ENCODE measurements around the gene ZNF697. TPM values are rescaled to one million over a fixed set of nuclear protein-coding genes. Genes with fewer than 3 reads are reported as not detected.
"Not testable (repeated sequence)": the region's sequence is repeated elsewhere in the genome, so short reads cannot be mapped to it uniquely, and the experiment has no call there.

ZNF697 gene
- total and polyA plus RNA-seq, 3 donors from 2014 or later: 9.1 to 22.5 (median 14.8) TPM

DNA sequence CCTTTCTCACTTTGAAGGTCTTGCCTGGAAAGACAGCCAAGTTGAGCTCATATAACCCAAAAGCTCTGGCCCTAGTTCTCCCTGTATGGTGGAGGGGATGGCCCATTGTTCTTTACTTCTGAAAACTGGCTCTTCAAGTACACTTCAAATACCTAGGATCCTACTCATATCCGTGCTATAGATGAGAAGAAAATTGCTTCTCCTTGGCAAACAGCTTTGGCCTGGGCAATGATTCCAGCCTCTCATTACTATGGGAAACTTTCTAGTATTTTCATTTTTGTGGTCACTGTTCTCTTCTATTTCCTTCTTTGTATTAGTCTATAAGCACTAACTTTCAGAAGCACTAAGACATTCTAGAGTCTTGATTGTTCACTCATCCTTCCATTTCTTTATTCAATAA, 53.7 kb downstream of the ZNF697 start:
- H3K4me1 ChIP-seq: peaks cover 5% of the 10 kb centered on the region
- H3K9me3 ChIP-seq: no peaks in the 10 kb centered on the region
- no peaks in the 10 kb centered on the region for H3K27me3 ChIP-seq
- WGBS, 2 donors: 55 to 81% methylated on average over 1 of the region's 1 CpG
- DNase-seq: no peak
- H3K27ac ChIP-seq: no peak overlapping the region
- TF ChIP-seq POLR2A (IDR thresholded peaks at IDR 0.05): no peak
- TF ChIP-seq, protein P1, sequence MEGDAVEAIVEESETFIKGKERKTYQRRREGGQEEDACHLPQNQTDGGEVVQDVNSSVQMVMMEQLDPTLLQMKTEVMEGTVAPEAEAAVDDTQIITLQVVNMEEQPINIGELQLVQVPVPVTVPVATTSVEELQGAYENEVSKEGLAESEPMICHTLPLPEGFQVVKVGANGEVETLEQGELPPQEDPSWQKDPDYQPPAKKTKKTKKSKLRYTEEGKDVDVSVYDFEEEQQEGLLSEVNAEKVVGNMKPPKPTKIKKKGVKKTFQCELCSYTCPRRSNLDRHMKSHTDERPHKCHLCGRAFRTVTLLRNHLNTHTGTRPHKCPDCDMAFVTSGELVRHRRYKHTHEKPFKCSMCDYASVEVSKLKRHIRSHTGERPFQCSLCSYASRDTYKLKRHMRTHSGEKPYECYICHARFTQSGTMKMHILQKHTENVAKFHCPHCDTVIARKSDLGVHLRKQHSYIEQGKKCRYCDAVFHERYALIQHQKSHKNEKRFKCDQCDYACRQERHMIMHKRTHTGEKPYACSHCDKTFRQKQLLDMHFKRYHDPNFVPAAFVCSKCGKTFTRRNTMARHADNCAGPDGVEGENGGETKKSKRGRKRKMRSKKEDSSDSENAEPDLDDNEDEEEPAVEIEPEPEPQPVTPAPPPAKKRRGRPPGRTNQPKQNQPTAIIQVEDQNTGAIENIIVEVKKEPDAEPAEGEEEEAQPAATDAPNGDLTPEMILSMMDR (IDR thresholded peaks at IDR 0.05): no peak
- H3K36me3 ChIP-seq (ENCODE audit: low read depth, missing control alignments): no peaks in the 10 kb centered on the region
- H3K4me3 ChIP-seq: no peak overlapping the region
- intact Hi-C loops (cut with DNase I; ENCODE audit: low total_unique reads): no loop called here

DNA sequence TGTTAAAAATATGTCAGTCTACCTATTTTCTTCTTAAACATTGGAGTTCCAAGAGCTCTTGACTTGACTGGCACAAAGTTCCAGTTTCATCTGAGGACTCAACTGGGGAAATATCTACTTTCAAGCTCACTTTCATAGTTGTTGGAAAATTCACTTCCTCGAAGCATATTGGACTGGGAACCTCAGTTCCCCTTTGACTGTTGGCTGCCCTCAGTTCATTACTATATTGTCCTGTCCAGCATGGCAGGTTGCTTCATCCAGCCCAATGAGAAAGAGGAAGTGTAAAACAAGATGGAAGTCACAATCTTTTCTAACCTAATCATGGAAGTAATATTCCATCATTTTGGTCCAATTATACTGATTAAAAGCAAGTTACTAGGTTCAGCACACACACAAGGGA, 54.3 kb downstream of the ZNF697 start:
- intact Hi-C loops (cut with DNase I; ENCODE audit: low total_unique reads): no loop called here
- no peak overlapping the region for H3K4me3 ChIP-seq
- no peak for DNase-seq
- H3K4me1 ChIP-seq: peaks cover 5% of the 10 kb centered on the region
- no peaks in the 10 kb centered on the region for H3K36me3 ChIP-seq (ENCODE audit: low read depth, missing control alignments)
- WGBS, 2 donors: 86 to 95% methylated on average over 1 of the region's 1 CpG
- H3K27ac ChIP-seq: no peak overlapping the region
- TF ChIP-seq, protein P1 (IDR thresholded peaks at IDR 0.05): no peak
- no peak for TF ChIP-seq POLR2A (IDR thresholded peaks at IDR 0.05)
- no peaks in the 10 kb centered on the region for H3K9me3 ChIP-seq
- no peaks in the 10 kb centered on the region for H3K27me3 ChIP-seq

DNA sequence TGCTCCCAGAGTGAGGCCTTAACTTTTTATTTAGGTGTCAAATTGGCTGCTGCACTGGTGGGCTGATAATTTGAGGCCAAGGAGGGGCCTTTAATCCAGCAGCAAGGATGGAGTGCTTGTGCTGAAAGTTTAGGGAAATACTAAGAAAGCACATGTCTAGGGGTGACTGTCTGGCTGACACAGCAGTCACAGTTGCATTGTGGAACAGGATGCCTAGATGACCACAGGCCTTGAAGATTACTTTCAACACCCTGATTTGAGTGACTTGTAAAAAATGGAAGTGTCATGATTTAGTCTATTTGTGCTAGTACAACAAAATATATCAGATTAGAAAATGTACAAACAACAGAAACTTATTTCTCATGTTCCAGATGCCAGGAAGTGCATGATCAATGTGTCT, 57.7 kb downstream of the ZNF697 start:
- Histone ChIP-seq H3K4me3 (no peak overlapping the region), H3K27ac (no peak overlapping the region), H3K27me3 (no peaks in the 10 kb centered on the region), H3K36me3 (ENCODE audit: low read depth, missing control alignments) (no peaks in the 10 kb centered on the region), H3K4me1 (peaks cover 9% of the 10 kb centered on the region), H3K9me3 (no peaks in the 10 kb centered on the region)
- TF ChIP-seq, protein P1 (IDR thresholded peaks at IDR 0.05): no peak
- no peak for TF ChIP-seq POLR2A (IDR thresholded peaks at IDR 0.05)
- intact Hi-C loops (cut with DNase I; ENCODE audit: low total_unique reads): no loop called here
- DNase-seq: no peak

DNA sequence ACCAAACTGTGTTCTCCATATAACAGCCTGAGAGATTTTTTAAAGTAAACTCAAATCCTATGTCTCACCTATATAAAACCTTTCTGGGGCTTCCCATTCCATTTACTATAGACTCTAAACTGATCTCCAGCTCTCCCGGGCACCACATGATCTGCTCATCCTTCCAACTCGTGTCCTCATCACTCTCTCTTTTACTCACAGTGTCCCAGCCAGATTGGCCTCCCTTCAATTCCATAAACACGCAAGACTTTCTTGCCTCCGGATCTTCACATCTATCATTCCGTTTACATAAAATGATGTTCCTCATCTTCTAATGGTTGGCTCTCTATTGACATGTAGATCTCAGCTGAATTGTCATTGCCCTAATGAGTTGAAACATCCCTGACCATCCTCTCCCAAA, 59.4 kb downstream of the ZNF697 start:
- H3K36me3 ChIP-seq (ENCODE audit: low read depth, missing control alignments): no peaks in the 10 kb centered on the region
- no peak overlapping the region for H3K4me3 ChIP-seq
- intact Hi-C loops (cut with DNase I; ENCODE audit: low total_unique reads): no loop called here
- peaks cover 9% of the 10 kb centered on the region for H3K4me1 ChIP-seq
- peak; percentile 25 for DNase-seq
- no peak overlapping the region for H3K27ac ChIP-seq
- H3K27me3 ChIP-seq: no peaks in the 10 kb centered on the region
- WGBS, 2 donors: 57 to 68% methylated on average over 5 of the region's 5 CpGs
- H3K9me3 ChIP-seq: no peaks in the 10 kb centered on the region
- TF ChIP-seq, protein P1 (IDR thresholded peaks at IDR 0.05): no peak
- no peak for TF ChIP-seq POLR2A (IDR thresholded peaks at IDR 0.05)

DNA sequence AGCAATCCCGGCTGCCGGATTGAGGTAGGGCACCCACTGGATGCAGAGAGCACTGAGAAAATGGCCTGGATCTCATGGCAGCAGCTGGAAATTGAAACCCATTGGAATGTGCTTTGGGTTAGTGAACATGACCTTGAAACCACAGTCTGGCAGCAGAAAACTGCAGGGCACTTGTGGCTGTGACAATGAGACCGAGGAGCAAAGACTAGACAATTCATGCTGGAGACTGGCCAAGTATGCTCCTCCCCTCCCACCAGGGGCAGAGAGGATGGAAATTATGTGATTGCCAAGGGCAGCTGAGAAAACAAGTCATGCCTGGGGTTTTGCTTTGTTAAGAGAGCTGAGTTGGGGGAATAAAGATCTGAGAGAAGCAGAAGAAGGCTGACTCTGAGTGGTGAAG, 60.7 kb downstream of the ZNF697 start:
- peak; percentile 75 for DNase-seq
- Histone ChIP-seq H3K36me3 (ENCODE audit: low read depth, missing control alignments) (no peaks in the 10 kb centered on the region), H3K4me1 (peaks cover 9% of the 10 kb centered on the region), H3K27me3 (no peaks in the 10 kb centered on the region), H3K9me3 (no peaks in the 10 kb centered on the region), H3K27ac (no peak overlapping the region), H3K4me3 (no peak overlapping the region)
- TF ChIP-seq, protein P1 (IDR thresholded peaks at IDR 0.05): no peak
- TF ChIP-seq POLR2A (IDR thresholded peaks at IDR 0.05): no peak
- intact Hi-C loops (cut with DNase I; ENCODE audit: low total_unique reads): no loop called here
- WGBS, 2 donors: 49 to 55% methylated on average over 3 of the region's 3 CpGs

DNA sequence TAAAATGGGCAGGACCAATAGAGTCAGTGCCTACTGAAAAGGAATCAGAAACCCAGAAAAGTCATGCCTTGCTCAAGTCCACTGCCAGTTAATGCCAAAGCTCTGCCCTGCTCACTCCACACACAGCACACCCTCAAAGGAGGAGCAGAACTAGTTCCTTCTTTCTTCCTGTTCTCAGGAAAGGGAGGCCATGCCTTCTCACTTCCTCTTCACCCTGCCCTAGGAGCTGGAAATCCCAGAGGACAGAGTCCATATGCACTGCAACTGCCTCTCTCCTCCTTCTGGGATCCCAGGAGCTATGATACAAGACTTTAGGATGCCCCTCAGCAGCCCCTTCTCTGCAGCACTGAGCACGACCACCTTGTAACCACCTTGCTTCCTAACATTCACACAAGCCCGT, 62.3 kb downstream of the ZNF697 start:
- H3K27me3 ChIP-seq; H3K4me1 ChIP-seq; H3K4me3 ChIP-seq; H3K36me3 ChIP-seq (ENCODE audit: low read depth, missing control alignments); intact Hi-C loops (cut with DNase I; ENCODE audit: low total_unique reads); H3K27ac ChIP-seq; H3K9me3 ChIP-seq; DNase-seq: not testable (repeated sequence)
- 90 to 92% methylated on average over 2 of the region's 2 CpGs for WGBS, 2 donors

All from testis (tissue), 3 donors.